NCI-H774 (cell line): ENCODE measurements around the gene SZRD1.
A peak's percentile ranks its signal among the peaks of the same experiment; 100 is the strongest.
"Not testable (repeated sequence)": the region's sequence is repeated elsewhere in the genome, so short reads cannot be mapped to it uniquely, and the experiment has no call there.

Experiments
- DNase-seq: peaks from one replicate; lab custom pipeline; 2025; lab: John Stamatoyannopoulos, UW

The SZRD1 gene

DNA sequence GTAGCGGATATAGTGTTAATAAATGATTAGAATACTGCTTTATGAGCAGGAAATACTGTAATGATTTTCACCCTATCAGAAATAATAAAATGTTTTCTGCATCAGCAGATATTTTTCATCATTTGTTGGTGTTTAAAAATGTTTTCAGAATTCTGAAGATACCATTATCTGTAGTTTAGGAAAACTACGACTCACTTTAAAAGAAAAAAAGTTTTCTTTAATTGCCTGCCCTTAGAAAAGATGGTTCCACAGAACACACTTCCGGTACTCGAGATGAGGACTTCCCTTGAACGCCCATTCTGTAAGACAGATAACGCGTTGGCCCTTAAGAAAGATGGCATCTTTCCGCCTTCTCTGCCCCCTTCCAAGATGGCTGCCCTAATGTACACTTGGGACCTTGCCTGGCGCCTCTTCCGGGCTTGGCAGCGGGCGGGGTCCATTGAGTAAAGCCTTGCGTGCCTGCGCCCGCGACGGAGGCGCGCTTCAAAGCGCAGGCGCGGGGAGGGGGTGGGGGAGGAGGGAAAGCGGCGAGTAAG is at the start of gene SZRD1:
Gene SZRD1, plus strand, starts transcription at position 521 of the 536 bp plus-strand sequence. CDS start 16 bp downstream, outside the sequence.
- peak; percentile 91 for DNase-seq

GRCh38 chr1:16318555-16318954 is 48.5 kb upstream of the SZRD1 start:
- DNase-seq: no peak

DNA sequence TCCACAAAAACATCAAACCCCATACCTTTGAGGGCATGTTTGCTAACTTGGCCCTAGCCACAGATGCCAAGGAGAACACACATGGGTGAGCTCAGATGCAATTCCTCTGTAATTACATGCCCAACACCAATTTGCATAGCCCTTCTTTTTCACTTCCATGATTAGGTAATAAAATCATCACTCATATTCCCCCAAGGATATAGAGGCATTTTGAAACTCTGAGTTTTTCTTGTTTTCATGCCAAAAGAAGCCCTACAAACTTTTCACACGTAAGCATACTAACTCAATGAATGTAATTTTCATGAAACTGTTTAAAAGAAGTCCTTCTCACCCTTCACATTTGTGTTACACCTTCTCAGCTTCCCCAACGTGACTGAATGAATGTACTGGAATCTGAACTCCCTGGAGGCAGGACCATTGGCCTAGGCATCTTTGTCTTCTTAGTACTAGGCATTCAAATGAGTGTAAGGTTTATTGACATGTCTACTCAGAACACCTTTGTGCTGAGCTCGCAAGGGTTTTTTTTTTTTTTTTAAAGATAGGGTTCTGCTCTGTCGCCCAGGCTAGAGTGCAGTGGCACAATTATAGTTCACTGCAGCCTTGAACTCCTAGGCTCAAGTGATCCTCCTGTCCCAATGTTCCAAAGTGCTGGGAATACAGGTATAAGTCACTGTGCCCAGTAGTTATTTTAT is 45.7 kb upstream of the SZRD1 start:
- no peak for DNase-seq

- DNase-seq: no peak
Measured at GRCh38 chr1:16324456-16324890, 42.6 kb upstream of the SZRD1 start.

GRCh38 chr1:16326833-16327404 is 40.1 kb upstream of the SZRD1 start:
- DNase-seq: no peak

DNA sequence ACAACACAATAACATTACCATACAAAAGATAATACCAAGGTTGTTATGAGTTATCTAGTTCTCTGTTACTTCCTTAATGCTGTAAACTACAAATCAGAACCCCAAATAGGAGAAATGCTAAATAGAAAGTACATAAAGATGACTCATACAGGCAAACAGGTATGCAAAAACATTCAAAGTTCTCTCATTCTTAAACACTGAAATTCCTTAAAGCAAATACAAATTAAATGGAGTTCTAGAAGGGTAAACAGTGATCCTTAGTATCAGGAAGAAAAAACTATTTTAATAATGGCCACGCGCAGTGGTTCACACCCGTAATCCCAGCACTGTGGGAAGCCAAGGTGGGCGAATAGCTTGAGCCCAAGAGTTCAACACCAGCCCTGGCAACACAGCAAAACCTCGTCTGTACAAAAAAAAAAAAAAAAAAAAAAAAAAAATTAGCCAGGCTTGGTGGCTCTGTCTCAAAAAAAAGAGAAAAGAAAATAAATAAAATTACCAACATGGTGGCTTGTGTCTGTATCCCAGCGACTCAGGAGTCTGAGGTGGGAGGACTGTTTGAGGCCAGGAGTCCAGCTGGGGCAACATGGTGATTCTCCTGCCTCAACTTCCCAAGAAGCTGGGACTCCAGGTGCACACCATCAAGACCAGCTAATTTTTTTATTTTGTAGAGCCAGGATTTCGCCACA is 32.2 kb upstream of the SZRD1 start:
- no peak for DNase-seq

- no peak for DNase-seq
Measured at GRCh38 chr1:16338961-16339360, 28.1 kb upstream of the SZRD1 start.

DNA sequence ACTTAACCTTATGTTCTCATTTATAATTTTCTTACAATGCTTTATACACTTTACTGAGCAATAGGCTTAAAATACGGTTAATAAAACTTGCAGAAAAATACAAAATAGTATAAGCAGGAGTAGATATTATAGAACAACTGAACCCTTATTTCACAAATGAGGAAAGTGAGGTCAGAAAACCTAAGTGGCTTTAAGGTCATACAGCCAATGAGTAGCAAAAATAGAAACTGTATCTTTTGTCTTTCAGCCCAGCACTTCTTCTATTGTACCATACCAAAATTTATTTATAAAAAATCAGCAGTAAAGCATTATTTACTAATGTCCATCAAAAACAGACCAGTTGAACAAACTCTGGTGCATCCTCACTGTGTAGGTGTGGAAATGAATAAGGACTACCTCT is 26.4 kb upstream of the SZRD1 start:
- no peak for DNase-seq

- DNase-seq: no peak
Measured at GRCh38 chr1:16342331-16343062, 24.5 kb upstream of the SZRD1 start.

DNA sequence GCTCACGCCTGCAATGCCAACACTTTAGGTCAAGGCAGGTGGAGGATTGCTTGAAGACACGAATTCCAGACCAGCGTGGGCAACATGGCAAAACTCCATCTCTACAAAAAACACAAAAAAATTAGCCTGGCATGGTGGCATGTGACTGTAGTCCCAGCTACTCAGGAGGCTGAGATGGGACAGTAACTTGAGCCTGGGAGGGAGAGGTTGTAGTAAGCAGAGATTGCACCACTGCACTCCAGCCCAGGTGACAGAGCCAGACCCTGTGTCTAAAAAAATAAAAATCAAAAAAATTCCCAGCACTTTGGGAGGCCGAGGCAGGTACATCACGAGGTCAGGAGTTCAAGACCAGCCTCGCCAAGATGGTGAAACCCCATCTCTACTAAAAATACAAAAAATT is 23.8 kb upstream of the SZRD1 start:
- not testable (repeated sequence) for DNase-seq

DNA sequence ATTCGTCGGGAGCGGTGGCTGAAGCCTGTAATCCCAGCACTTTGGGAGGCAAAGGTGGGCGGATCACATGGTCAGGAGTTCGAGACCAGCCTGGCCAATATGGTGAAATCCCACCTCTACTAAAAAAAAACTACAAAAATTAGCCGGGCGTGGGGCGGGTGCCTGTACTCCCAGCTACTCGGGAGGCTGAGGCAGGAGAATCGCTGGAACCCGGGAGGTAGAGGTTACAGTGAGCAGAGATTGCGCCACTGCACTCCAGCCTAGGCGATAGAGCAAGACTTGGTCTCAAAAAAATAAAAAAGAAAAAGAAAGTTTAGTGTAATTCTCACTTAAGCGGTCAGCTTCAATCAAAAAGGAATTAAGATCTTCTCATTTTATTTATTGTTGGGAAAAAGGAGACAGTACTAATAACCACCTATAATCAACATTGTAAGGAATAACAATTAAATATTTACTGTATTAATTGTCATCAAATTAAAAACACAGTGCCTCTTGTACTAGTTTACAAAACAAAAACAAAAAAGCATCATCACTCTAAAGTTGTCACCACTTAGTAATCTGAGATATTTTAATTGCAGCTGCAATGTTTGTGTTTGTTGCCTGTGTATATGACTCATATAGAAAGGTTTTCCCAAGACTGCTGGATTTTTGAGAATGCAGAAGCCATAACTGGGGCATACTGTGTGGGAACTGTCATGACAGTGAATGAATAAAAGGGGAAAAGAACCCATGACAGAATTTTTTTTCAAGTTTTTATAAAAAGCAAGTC is 18.4 kb upstream of the SZRD1 start:
- no peak for DNase-seq

DNA sequence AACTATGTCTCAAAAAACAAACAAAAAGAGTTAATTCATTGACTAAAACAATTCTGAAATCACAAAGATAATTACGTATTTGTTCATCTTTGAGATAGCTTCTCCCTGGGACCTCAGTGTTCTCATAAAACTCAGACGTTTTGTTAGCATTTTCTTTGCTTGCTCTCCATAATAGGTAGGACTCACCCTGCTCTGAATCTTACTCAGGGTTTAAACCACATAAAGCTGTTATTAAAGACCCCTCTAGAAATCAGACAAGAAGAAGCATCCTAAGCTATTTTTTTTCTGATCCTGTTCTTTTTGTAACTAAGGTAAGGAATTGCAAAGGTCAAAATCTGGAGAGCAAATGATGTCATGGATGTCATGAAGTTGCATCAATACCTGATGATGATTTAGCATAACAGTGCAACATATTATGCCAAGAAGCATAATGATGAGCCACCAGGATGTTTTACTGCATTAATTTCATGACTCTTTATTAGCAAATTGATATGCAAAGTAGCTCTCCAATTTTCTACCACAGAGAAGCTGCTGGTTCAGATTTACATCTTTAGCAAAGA is 17.1 kb upstream of the SZRD1 start:
- DNase-seq: no peak

DNA sequence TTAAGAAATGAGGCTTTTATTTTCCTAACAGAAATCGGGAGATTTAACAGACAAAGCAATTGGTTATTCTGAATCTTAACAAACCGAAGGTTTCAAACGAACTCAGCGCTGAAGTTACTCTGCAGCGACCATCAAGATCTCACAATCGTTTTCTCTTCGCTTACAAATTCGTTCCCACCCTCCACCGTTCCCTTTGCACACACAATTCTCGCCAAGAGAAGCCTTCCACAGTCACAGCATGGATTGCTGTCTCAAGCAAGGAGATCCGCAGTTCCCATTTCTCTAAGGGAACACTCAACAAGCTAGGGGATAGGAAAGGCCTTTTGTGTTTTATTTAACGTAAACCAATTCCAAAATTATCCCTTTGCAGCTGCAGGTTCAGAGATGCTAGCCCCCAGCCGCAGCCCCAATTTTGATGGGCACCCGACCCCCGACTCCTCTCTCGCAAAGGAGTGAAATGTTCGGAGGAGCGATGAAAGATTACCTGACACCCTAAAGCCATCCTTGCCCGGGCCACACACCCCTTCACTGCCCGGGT is 15.5 kb upstream of the SZRD1 start:
- DNase-seq: no peak

GRCh38 chr1:16351994-16352841 is 14.8 kb upstream of the SZRD1 start, which contains the start of gene FBXO42:
TSS of gene FBXO42 (minus strand) at chr1:16352480. CDS start at chr1:16315418, 37,062 bp downstream.
- peak; percentile 73 for DNase-seq

GRCh38 chr1:16352842-16353535 is 14.1 kb upstream of the SZRD1 start:
- no peak for DNase-seq

DNA sequence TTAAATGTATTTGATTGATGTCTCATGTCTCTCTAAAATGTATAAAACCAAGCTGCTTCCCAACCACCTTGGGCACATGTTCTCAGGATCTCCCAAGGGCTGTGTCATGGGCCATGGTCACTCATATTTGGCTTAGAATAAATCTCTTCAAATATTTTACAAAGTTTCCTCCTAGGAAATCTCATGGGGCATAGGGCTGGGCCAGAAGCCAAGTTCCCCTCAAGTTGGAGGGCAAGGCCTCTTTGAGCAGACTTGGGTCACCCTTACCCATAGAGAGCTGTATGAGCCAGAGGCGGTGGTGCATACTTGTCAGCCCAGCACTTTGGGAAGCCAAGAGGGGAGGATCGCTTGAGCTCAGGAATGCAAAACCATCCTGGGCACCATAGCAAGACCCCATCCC is 12.4 kb upstream of the SZRD1 start:
- DNase-seq: no peak

DNA sequence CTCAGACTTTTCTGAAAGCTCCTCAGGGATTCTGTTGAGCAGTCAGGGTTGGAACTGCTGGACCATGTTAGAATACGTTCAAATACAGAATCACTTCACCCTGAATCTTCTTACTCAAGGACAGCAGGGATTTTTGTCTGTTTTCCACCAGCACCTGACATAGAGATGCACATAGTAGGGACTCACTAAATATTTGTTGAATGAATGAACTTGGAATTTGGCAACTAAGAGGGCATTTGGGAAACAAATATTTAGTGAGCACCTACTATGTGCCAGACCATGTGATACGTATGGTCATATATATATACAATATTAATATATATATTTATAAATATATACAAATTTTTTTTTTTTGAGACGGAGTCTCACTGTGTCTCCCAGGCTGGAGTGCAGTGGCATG is 10.2 kb upstream of the SZRD1 start:
- DNase-seq: no peak

- not testable (repeated sequence) for DNase-seq
Measured at GRCh38 chr1:16365146-16365498, 1.9 kb upstream of the SZRD1 start.

GRCh38 chr1:16367258-16367967 is 371 bp downstream of the SZRD1 start:
- DNase-seq: no peak
